ENCODE measurements around the gene KCNA3.
A peak's percentile ranks its signal among the peaks of the same experiment; 100 is the strongest.
"Not testable (repeated sequence)": the region's sequence is repeated elsewhere in the genome, so short reads cannot be mapped to it uniquely, and the experiment has no call there.

KCNA3 gene

DNA sequence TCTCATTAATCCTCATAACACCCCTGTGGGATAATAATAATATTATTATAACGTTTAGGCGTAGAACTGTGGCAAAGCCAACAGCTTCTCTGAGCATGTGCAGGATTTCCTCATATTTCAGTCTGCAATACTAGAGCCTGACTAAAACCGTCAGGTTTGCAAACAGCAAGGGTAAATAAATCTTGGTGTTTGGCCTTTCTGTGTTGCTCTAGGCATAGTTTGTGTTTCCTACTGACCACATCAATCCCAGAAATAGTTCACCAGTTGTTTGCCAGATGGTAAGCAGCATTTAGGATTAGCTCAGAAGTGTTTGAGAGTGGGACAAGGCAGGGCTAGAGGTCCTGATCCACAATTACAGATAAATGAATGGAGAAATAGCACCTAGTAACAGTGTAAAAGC, 2.8 kb upstream of the KCNA3 start:
- DNase-seq (ENCODE audit: low read depth) = no peak

DNA sequence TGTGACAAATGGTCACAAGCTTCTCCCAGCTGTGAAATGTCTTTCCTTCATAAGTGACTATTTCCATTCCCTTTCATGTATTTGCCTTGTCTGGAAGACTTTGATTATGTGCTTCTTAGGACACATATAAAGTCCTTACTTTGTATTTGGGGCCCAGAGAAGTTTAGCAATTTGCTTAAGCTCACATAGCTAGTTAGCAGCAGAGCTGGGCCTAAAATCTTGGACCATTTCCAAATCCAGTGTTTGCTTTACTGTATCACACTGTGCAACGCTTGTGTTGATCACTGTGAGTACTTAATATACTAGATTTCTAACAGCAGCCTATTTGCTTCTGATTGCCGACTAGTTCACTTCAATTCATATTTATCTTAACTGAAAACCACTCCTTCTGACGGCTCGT, 2.2 kb upstream of the KCNA3 start:
- DNase-seq (ENCODE audit: low read depth) = no peak

DNA sequence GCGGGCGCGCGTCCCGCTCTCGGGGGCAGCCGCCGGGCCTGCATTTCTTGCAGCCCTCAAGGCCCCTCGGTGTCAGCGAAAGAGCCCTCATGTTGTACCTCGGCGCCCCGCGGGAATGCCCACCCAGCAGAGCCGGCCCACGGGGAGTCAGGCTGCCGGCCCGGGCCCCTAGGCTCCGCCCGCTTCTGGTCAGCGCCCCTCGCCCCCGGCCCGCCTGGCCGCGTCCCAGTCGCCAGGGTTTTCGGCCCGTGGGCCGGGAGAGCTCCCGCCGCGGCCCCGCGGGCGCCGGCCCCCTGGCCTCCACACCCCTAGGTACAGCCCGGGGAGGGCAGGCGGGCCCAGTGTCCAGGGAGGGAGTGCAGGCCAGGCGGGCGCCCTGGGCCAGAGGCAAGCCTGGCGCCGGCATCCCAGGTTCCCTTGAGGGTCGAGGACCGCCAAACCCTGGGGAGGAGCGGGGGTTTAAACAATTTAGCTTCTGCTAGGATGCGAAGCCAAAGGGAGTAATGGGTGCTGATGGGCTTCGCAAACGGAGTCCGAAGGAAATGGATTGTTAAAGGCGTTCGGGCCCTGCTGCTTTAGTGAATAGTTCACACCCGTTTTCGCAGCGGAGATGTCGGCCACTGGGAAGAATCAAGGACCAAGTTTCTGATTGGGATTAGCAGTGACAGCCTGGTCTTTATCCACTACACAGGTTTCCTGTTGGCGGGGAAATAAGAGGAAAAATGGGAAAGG, 486 bp upstream of the KCNA3 start:
- no peak for DNase-seq (ENCODE audit: low read depth)

DNA sequence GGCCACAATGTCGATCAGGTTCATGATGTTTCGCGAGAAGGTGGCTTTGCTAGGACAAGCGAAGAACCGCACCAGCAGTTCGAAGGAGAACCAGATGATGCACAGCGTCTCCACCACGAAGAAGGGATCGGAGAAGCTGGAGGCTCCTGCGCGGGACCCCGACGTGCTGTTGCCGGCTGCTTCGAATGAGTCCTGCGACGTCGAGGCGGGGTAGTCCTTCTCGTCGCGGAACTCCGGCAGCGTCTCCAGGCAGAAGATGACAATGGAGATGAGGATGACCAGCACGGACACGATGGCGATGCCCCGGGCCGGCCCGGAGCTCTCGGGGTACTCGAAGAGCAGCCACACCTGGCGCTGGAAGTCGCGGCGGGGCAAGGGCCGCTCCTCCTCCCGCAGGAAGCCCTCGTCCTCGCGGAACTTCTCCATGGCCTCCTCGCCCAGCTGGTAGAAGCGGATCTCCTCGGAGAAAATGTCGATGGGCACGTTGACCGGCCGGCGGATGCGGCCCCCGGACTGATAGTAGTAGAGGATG, 869 bp downstream of the KCNA3 start:
- DNase-seq (ENCODE audit: low read depth) = no peak

DNA sequence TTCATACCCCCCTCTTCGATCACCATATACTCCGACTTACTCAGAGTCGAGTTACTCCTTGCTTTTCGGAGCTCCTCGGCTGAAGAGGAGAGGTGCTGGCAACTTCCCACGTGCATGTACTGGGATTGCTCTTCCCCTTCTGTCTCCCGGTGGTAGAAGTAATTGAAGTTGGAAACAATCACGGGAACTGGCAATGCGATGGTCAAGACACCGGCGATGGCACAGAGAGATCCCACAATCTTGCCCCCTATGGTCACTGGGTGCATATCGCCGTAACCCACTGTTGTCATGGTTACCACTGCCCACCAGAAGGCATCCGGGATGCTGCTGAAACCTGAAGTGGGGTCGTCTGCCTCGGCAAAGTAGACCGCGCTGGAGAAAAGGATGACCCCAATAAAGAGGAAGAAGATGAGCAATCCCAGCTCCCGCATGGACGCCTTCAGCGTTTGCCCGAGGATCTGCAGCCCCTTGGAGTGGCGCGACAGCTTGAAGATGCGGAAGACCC, 1.5 kb downstream of the KCNA3 start:
- DNase-seq (ENCODE audit: low read depth) = no peak

DNA sequence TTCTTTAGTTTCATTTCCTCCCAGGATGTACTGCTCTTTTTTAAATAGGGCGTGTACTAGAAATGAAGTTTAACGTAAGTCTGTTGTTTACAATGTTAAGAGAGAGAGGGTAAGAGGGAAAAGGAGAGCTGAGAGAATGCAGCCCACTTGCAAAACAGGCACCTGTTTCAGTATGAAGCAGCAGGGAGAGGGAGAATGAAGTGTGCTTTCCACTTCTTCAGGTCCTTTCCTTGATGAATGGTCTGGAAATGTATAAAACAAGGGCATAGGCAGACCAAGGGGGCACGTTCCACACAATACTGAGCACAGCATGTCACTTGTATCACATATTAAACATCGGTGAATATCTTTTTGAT, 2.0 kb downstream of the KCNA3 start:
- no peak for DNase-seq (ENCODE audit: low read depth)

DNA sequence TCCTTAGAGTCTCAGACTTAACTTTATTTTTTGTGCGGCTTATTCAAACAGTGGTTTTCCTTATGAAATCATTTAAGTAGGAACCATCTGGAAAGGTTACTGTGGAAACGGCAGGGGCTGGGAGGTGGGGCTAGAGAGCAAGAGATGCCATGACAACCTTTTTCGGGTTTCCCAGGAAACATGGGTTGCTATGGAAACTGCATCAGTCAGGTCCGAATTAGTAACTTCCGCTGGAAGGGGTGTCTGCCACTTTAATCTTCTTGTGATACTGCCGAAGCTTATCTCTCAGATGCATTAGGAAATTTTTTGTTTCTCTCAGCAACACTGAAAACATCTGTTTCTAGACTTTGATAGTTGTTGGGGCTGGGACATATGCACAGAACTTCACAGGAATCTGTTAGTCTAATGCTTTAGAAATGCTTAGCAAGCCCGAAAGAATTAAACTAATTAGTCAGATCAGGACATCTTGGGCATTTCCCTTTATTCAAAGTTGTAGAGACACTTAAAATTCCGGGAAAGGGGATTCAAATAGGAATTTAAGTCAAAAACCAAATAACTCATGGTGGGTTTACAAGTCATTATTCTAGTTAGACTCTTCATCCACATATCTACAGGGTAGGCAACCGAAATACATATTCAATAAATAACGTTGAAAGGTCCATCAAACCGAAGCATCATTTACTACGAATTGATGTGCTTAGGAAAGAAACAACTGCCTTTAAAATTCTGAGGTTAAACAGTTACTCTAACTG, 2.6 kb downstream of the KCNA3 start:
- DNase-seq (ENCODE audit: low read depth) = peak; percentile 46

DNA sequence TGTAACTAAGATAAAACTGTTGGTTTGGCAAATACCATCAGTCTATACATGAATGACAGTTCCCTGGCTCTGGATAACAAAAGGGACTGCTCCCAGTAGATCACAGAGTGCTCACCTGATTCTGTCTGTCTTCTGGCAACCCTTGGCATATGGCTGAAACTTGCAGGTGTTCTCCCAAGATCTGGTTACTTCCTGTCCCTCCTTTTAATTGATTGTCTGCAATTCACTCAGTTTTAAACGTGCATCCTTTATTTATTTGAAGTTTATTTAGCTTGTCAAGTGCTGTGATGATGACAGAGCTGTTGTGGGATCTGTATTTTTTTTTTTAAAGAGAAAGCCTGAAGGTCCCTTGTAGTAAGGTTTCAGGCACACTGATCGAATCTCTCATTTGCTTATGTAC, 3.4 kb downstream of the KCNA3 start:
- DNase-seq (ENCODE audit: low read depth) = no peak

DNA sequence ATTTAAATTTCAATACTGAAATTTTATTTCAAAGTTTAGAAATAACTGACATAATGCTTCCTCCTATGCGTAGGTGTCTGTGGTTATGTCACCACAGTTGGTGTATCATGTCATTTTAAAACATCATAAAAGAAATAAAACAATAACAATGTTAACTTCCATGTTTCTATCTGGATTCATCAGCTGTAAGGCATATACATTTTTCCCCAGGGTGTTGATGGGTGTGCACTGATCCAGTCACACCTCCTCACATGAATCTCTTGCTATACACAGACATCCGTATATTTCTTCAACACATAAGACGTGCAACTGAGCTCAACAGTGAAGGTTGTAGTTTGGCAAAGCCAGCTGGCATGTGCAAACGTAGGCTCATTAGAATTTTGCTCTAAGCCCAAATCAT, 6.2 kb downstream of the KCNA3 start:
- DNase-seq (ENCODE audit: low read depth) = no peak

DNA sequence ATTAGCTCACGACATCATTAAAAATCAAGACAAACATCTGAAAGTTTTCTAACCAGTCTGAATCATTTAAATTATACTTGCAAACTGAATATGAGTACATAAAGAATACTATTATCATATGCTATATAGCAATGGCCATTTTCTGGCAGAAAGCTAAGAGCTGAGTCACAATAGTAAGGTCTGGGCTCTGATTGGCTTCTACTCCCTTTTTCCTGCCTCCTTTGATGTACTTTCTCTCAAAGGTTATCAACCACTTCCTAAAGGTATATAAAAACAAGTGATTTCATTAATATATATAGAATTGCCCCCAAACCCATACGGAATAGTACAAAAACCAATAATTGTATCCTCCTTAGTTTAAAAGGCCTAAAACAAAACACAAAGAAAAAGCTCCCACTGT, 7.0 kb downstream of the KCNA3 start:
- DNase-seq (ENCODE audit: low read depth) = no peak

DNA sequence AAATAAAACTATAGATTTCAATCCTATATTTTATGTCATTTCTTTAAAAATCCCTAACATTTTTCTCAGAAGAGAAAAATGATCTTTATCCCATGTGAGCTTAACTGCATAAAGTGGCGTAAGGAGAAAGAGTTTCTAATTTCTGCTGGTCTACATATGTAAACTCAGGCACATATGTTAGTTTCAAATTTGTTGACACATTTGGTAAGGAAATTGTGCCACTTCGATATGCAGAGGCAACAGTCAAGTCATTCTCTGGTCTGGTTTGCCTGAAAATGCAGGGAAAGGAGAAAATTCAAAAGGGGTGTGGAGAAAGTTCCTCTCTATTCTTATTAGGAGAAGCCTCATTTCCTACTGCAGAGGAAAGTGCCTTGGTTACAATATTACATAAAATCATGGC, 11.5 kb downstream of the KCNA3 start:
- no peak for DNase-seq (ENCODE audit: low read depth)

DNA sequence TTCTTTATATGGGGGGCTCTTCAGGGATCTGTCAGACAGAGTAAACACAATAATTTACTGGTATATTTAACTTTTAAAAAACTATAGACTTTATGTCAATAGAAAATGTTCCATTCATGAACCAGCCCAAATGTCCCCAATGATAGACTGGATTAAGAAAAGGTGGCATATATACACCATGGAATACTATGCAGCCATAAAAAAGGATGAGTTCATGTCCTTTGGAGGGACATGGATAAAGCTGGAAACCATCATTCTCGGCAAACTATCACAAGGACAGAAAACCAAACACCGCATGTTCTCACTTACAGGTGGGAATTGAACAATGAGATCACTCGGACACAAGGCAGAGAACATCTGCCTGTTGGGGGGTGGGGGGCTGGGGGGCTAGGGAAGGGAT, 15.2 kb downstream of the KCNA3 start:
- DNase-seq (ENCODE audit: low read depth) = not testable (repeated sequence)

DNA sequence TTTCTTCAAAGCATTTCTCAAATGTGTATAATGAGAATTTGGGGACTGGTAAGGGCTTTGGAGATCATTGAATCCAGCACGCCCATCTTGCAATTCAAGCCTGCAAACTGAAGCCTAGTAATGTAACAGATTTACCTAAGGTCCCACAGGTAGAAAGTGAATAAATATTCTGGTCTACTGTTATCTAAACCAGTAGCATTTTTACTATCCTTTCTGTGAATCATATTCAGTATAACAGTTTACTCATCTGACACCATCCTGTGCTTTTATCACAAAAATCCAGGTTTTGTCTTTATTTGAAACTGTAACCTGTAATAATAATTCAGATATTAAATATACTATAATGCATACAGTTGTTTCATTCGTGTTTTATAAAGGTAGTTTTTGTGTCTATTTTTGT, 17.4 kb downstream of the KCNA3 start:
- DNase-seq (ENCODE audit: low read depth) = no peak

DNA sequence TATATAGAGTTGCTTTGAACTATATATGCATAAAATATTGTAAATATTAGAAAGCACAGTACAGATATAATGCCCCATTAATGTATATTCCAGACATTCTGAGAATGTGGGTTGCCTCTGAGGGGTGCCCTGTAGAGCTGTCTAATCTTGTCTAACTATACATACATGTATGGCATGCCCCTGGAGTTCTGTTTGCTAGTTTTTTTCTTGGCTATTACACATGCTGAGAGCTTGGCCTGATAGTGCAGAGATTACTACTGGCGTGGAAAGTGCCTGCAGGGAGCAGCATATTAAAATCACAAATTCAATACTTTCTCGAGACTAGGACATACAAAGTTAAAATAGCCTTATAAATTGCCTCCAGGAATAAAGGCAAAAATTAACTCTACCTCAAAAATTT, 24.1 kb downstream of the KCNA3 start:
- DNase-seq (ENCODE audit: low read depth) = no peak

DNA sequence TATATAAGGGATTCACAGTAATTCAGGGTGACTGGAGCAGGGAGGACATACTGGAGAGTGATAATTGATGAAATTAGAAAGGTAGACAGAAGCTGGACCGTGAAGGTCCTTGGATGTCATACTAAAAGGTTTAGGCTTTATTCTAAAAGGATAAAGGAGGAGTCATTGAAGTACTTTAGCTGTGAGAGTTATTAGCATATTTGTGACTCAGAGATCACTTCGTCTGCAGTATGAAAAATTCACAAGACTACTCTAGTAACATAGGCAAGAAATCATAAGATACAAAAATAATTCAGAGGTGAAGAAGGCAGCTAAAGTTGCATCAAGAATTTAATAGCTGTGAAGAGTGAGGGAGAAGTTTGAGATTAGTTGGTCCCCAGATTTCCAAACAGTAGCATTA, 26.3 kb downstream of the KCNA3 start:
- no peak for DNase-seq (ENCODE audit: low read depth)

DNA sequence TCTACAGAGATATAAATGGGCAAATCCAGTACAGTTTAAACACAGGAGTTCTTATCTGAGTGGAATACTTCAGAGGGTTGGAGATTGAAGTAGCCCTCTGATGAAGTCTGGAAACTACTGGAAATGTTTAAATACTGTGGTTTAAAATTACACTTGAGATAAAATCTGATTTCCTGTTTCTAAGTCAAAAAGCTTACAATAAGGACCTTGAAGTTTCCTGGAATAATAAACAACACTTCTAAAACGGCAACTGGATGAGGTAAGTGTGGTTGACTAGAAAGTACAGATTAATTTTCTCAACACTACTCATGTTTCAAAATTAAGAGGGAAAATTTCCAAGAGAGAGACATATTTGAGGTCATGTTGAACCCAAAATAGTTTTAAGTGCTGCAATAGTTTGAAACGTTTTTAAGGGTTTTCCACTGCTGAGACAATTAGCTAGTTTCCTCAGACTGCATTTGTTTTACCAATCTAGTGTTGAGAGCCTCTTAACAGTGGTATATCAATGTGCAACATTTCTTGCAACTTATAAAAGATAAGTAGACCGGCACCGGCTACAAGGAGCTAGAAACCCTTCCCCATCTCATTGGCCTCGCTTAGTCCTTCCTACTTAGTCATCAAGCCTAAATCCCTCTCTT, 27.4 kb downstream of the KCNA3 start:
- no peak for DNase-seq (ENCODE audit: low read depth)

DNA sequence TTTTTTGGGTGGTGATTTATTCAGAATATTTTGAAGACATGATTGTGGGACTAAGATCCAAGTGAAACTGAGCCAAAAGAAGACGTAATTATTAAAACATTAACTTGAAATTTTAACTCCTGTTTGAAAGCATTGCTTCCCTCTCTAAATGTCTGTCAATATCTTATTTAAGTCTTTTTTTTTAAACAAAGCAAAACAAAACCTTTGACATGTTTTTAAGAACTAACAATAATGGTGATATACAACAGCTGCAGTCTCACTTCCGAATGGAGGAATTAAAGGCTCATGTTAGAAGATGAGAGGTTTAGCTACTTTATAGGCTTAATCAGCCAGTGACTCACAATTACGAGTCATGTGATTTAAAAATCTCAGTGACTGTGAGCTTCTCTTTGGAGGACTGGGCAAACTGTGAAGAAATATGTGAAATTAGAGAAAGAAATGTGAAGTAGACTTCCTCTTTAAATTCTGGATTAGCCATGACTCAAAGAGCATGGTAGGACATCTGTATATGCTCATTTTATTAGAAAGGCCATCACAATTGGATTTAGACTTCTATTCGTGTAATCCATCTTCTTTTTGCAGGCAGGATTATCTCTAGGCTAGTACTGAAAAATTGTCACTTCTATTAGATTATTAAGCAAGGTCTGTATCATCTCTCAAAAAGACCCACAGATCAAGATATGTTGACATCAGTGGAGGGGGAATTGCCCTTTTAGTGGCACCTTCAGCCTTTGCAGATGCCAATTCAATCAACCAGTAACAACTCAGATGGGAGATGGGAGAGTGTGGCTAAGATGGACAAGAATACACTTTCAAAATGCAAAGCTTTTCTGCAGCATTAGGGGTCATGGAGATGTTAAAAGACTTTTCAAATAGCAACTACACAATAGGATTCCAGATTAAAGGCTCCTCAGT, 28.7 kb downstream of the KCNA3 start:
- no peak for DNase-seq (ENCODE audit: low read depth)

DNA sequence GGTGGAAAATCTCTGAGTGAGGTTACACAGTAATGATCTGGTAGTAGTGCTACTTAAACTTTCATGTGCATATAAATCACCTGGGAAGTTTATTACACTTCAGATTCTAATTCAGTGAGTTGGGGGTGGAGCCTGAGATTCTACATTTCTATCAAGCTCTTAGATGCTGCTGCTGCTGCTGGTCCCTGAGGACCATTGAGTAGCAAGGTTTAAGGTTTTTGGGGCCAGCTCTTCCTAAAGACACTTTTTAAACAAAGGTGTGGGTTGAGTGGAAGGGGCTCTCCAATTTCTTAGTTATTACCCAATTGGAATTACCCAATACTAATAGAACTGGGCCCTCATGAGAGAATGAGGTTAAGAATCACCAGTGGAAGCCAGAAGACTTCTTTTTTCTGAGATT, 29.5 kb downstream of the KCNA3 start:
- no peak for DNase-seq (ENCODE audit: low read depth)

DNA sequence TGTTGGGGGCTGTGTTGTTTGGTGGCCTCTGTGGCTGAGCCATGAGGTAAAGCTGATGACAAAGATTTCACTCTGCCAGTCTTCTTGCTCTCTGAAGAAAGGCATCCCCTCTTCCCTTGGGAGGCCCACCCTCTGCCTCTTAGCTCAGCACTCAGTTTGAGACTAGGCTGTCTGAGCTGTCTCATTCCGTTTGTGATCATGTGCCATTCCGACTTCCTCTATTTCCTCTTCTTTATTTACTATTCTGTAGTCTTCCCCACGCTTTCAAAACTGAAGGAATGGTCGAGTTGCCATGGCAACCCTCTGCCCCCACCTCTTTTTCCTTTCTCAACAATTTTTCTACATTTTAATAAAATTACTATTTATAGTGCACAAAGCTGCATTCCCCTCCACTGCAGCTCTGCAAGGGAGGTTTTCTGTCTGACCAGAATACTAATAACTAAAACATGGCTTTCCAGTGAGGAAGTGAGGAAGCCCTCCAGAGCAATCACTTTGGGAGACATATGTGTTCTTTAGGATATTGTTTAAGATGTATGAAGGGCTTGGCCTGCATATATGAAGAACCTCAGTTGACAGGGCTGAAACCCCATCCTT, 30.8 kb downstream of the KCNA3 start:
- DNase-seq (ENCODE audit: low read depth) = no peak

DNA sequence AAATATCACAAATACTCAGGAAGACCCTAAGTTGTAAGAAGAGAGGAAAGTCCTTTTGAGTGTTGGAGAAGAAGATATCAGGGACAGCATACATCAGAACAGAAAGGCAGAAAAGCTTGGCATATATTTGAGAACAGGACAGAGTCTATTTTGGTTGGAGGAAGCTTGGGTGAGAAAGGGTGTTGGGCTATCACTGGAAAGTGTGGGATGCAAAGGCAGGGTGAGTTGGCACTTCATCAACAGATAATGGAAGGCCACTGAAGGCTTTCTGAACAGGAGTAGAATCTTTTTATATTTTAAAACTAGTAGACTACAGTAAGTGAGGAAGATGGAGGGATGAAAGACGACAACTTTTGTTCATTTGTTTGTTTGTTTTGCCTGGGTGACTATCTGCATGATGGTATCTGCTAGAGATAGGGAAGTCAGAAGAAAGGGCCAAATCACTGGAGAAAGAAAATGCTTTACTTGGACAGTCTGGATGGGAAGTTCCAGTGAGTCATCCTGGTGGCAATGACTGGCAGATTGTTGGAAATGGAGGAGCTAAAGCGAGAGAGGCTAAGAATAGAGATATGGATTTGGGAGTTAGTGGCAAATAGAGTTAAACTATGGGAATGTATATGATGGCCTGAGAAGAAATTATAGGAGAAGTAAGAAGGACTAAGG, 34.9 kb downstream of the KCNA3 start:
- DNase-seq (ENCODE audit: low read depth) = no peak

DNA sequence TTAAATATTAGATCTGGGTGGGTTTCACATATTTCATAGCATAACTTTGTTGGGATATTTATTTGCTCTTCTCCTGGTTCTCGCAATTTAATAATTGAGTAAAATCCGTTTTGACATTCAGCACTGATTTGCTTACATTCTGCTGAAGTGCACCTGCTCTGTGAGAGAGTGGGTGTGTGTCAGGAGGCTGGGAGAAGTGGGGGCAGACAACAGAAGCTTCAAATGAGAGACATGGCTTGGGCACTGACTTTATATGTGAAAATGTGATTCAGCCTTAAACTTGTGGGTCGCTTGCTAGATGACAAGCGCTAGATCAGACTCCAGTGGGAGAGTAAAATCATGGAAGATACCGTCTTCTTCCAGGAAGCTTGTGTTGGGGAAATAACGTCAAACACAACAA, 36.2 kb downstream of the KCNA3 start:
- no peak for DNase-seq (ENCODE audit: low read depth)

Measured in activated T-helper 1 cell treated with Interleukin-2 at 50 U/mL for 16 hours (primary cell).